ENCODE results near the gene KCNH2.

The KCNH2 gene

DNA sequence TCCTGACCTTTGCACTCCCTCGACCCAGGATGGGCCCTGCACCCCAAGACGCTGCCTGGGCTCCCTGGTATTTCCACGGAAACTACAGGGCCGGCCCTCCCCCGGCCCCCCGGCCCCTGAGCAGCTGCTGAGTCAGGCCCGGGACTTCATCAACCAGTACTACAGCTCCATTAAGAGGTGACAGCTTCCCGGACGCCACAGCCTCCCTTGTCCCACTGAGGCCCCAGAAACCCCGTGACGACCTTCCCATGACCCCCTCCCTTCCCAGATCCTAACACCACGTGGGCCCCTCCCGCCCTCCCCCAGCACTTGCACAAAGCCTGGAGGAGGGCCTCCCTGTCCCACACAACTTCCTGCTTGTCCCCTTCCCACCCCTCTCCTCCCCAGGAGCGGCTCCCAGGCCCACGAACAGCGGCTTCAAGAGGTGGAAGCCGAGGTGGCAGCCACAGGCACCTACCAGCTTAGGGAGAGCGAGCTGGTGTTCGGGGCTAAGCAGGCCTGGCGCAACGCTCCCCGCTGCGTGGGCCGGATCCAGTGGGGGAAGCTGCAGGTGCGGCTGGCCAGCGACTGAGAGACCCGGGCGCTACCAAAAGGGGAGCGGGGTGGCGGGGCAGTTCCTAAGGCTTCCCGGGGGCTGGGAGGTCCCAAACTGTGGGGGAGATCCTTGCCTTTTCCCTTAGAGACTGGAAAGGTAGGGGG, 18.4 kb upstream of the KCNH2 start:
- POLR2A ChIA-PET = no interaction called here
- no peak for DNase-seq (ENCODE audit: extremely low spot score)
- TF ChIP-seq BHLHE40 (IDR thresholded peaks at IDR 0.05; ENCODE audit: borderline replicate concordance) = no peak
- no peak for TF ChIP-seq ARNT (IDR thresholded peaks at IDR 0.05)
- CTCF ChIA-PET = interaction anchor here (1.0 kb wide), 1 partner anchor 12 kb away, joined by 3 read pairs; no protein-coding TSS in a partner anchor

- TF ChIP-seq FOXK2 (IDR thresholded peaks at IDR 0.05) (no peak), FOXA1 (IDR thresholded peaks at IDR 0.05) (no peak), TARDBP (IDR thresholded peaks at IDR 0.05) (no peak), BHLHE40 (IDR thresholded peaks at IDR 0.05; ENCODE audit: borderline replicate concordance) (no peak)
- ChIA-PET CTCF (interaction anchor here (0.6 to 1.0 kb wide), 2 partner anchors 9 to 30 kb away, joined by 3 to 4 read pairs; no protein-coding TSS in a partner anchor), POLR2A (interaction anchor here (0.8 to 0.9 kb wide), 2 partner anchors 15 to 16 kb away, joined by 3 to 4 read pairs; no protein-coding TSS in a partner anchor)
- no peak for DNase-seq (ENCODE audit: extremely low spot score)
Measured at GRCh38 chr7:150994838-150995510, 16.9 kb upstream of the KCNH2 start.

- no peak for DNase-seq (ENCODE audit: extremely low spot score)
- CTCF ChIA-PET = interaction anchor here (0.6 to 1.5 kb wide), 2 partner anchors 30 to 96 kb away, joined by 3 to 5 read pairs; no protein-coding TSS in a partner anchor
- POLR2A ChIA-PET = interaction anchor here (0.8 to 0.9 kb wide), 2 partner anchors 14 to 15 kb away, joined by 3 to 4 read pairs; no protein-coding TSS in a partner anchor
- no peak for TF ChIP-seq ARNT (IDR thresholded peaks at IDR 0.05)
- TF ChIP-seq LEF1 (IDR thresholded peaks at IDR 0.05; ENCODE audit: borderline replicate concordance) = no peak
- no peak for TF ChIP-seq PKNOX1 (IDR thresholded peaks at IDR 0.05)
- no peak for TF ChIP-seq SUZ12 (IDR thresholded peaks at IDR 0.05)
- no peak for TF ChIP-seq NFRKB (IDR thresholded peaks at IDR 0.05)
- no peak for TF ChIP-seq HDGF (IDR thresholded peaks at IDR 0.05; ENCODE audit: borderline replicate concordance)
- no peak for TF ChIP-seq FOXM1 (IDR thresholded peaks at IDR 0.05; ENCODE audit: borderline replicate concordance)
- no peak for TF ChIP-seq BHLHE40 (IDR thresholded peaks at IDR 0.05; ENCODE audit: borderline replicate concordance)
- TF ChIP-seq SP1 (IDR thresholded peaks at IDR 0.05) = no peak
- TF ChIP-seq ZNF384 (IDR thresholded peaks at IDR 0.05) = no peak
- TF ChIP-seq FOXK2 (IDR thresholded peaks at IDR 0.05) = no peak
- no peak for TF ChIP-seq L3MBTL2 (conservative IDR thresholded peaks at IDR 0.05)
- no peak for TF ChIP-seq TARDBP (IDR thresholded peaks at IDR 0.05)
- no peak for TF ChIP-seq ELF4 (IDR thresholded peaks at IDR 0.05)
- TF ChIP-seq CTBP1 (IDR thresholded peaks at IDR 0.05; ENCODE audit: borderline replicate concordance) = no peak
- no peak for TF ChIP-seq FOXA1 (IDR thresholded peaks at IDR 0.05)
Measured at GRCh38 chr7:150994141-150994837, 16.2 kb upstream of the KCNH2 start.

GRCh38 chr7:150993511-150993910, 15.4 kb upstream of the KCNH2 start:
- ChIA-PET CTCF (interaction anchor here (1.5 kb wide), 1 partner anchor 95 kb away, joined by 5 read pairs; no protein-coding TSS in a partner anchor), POLR2A (no interaction called here)
- no peak for DNase-seq (ENCODE audit: extremely low spot score)
- TF ChIP-seq FOXK2 (IDR thresholded peaks at IDR 0.05) (no peak), ARNT (IDR thresholded peaks at IDR 0.05) (no peak), SP1 (IDR thresholded peaks at IDR 0.05) (no peak)

DNA sequence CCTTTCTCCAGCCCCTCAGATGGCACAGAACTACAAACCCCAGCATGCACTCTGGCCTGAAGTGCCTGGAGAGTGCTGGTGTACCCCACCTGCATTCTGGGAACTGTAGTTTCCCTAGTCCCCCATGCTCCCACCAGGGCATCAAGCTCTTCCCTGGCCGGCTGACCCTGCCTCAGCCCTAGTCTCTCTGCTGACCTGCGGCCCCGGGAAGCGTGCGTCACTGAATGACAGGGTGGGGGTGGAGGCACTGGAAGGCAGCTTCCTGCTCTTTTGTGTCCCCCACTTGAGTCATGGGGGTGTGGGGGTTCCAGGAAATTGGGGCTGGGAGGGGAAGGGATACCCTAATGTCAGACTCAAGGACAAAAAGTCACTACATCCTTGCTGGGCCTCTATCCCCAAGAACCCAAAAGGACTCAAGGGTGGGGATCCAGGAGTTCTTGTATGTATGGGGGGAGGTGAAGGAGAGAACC, 14.7 kb upstream of the KCNH2 start:
- peak; percentile 80 for DNase-seq (ENCODE audit: extremely low spot score)
- TF ChIP-seq L3MBTL2 (conservative IDR thresholded peaks at IDR 0.05) (peak; percentile 72), SUZ12 (IDR thresholded peaks at IDR 0.05) (peak; percentile 92), FOXK2 (IDR thresholded peaks at IDR 0.05) (no peak), ZNF384 (IDR thresholded peaks at IDR 0.05) (no peak), NFRKB (IDR thresholded peaks at IDR 0.05) (no peak)
- POLR2A ChIA-PET = no interaction called here
- CTCF ChIA-PET = interaction anchor here (0.7 to 1.5 kb wide), 3 partner anchors 30 to 95 kb away, joined by 3 to 5 read pairs (median 4); no protein-coding TSS in a partner anchor

DNA sequence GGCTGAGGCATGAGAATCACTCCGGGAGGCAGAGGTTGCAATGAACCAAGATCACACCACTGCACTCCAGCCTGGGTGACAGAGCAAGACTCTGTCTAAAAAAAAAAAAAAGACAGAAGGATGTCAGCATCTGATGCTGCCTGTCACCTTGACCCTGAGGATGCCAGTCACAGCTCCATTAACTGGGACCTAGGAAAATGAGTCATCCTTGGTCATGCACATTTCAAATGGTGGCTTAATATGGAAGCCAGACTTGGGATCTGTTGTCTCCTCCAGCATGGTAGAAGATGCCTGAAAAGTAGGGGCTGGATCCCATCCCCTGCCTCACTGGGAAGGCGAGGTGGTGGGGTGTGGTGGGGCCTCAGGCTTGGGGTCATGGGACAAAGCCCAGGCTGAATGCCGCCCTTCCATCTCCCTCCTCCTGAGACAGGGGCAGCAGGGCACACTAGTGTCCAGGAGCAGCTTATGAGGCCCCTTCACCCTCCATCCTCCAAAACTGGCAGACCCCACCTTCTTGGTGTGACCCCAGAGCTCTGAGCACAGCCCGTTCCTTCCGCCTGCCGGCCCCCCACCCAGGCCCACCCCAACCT, 14.0 kb upstream of the KCNH2 start:
- TF ChIP-seq SP1 (IDR thresholded peaks at IDR 0.05) (no peak), ARNT (IDR thresholded peaks at IDR 0.05) (no peak), TARDBP (IDR thresholded peaks at IDR 0.05) (no peak), ZNF384 (IDR thresholded peaks at IDR 0.05) (no peak)
- DNase-seq (ENCODE audit: extremely low spot score) = no peak
- CTCF ChIA-PET = interaction anchor here (0.7 to 1.3 kb wide), 2 partner anchors 29 to 63 kb away, joined by 3 to 4 read pairs; no protein-coding TSS in a partner anchor
- POLR2A ChIA-PET = no interaction called here

DNA sequence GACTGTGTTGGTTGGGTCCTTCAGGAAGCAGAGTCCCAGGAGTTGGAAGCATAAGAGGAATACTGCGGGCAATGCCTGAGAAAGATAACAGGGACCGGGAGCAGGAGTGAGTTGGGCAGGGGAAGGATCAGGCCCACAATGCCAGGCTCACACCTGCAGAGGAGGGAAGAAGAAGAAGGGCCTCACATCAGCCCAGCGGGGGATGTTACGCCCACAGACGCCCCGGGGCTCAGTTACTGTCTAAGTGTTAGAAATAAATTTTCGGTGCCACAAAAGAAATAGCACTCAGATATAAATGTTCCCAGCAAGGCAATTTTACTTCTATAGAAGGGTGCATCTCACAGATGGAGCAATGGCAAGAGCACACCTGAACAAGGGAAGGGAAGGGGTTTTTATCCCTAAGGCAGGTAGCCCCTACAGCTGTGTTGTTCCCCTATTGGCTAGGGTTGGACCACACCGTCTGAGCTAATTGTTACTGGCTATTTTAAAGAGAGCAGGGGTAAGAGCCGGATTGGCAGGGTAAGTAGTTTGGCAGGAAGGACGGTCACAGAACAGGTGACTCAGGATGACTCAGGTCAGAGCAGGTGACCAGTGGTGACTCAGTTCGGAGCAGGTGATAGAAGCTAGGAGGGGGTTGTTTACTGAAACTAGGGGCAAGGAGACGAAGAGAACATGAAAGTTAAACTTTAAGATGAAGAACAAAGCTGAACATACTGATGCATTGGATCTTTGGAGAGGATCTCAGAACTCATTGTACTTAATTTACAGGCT, 12.5 kb upstream of the KCNH2 start, which contains the start of gene NOS3:
TSS of gene NOS3 (plus strand) at position 602 of the 771 bp plus-strand sequence. CDS start 2,787 bp downstream, outside the sequence.
- DNase-seq (ENCODE audit: extremely low spot score) = no peak
- ChIA-PET POLR2A (no interaction called here), CTCF (interaction anchor here (0.6 to 1.4 kb wide), 2 partner anchors 71 to 92 kb away, joined by 3 to 10 read pairs; no protein-coding TSS in a partner anchor)
- TF ChIP-seq ARNT (IDR thresholded peaks at IDR 0.05) = no peak
- TF ChIP-seq SUZ12 (IDR thresholded peaks at IDR 0.05) = no peak
- no peak for TF ChIP-seq BHLHE40 (IDR thresholded peaks at IDR 0.05; ENCODE audit: borderline replicate concordance)
- no peak for TF ChIP-seq SP1 (IDR thresholded peaks at IDR 0.05)
- TF ChIP-seq ZNF384 (IDR thresholded peaks at IDR 0.05) = no peak
- no peak for TF ChIP-seq TARDBP (IDR thresholded peaks at IDR 0.05)
- TF ChIP-seq FOXA1 (IDR thresholded peaks at IDR 0.05) = no peak
- TF ChIP-seq PKNOX1 (IDR thresholded peaks at IDR 0.05) = no peak
- no peak for TF ChIP-seq HDGF (IDR thresholded peaks at IDR 0.05; ENCODE audit: borderline replicate concordance)
- TF ChIP-seq LEF1 (IDR thresholded peaks at IDR 0.05; ENCODE audit: borderline replicate concordance) = no peak
- TF ChIP-seq NFRKB (IDR thresholded peaks at IDR 0.05) = no peak

All from HEK293T (cell line).